ENCODE measurements around the gene MGRN1.

The MGRN1 gene

DNA sequence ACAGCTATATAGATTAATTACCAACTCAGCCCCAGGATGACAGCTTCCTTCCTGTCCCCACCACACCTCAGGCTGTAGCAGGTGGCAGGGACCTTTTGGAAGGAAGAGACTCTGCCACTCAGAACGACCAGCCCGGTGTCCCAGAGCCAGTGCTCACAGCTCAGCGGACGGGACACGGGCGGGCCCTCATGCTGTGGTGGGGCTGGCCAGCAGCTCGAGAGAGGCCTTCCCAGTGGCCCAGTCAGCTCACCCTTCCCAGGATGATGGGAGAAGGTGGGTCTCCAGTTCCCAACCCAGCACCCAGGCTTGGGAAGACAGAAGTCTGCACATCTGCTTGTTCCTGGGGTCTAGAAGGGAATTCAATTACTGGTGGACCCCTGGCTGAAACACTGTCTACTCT lies 79.3 kb downstream of the MGRN1 start:
- no peak overlapping the region for H3K4me3 ChIP-seq (replicated peaks; ENCODE audit: low read depth, low read length)
- DNase-seq (ENCODE audit: low read depth) = no peak
- no peak for TF ChIP-seq CTCF (IDR thresholded peaks at IDR 0.05; ENCODE audit: low read length, missing control alignments)

- TF ChIP-seq CTCF (IDR thresholded peaks at IDR 0.05; ENCODE audit: low read length, missing control alignments) = no peak
- no peak for DNase-seq (ENCODE audit: low read depth)
- no peak overlapping the region for H3K4me3 ChIP-seq (replicated peaks; ENCODE audit: low read depth, low read length)
Measured at GRCh38 chr16:4704491-4704890, 79.9 kb downstream of the MGRN1 start.

- H3K4me3 ChIP-seq (replicated peaks; ENCODE audit: low read depth, low read length) = no peak overlapping the region
- no peak for TF ChIP-seq CTCF (IDR thresholded peaks at IDR 0.05; ENCODE audit: low read length, missing control alignments)
Measured at GRCh38 chr16:4704913-4705312, 80.3 kb downstream of the MGRN1 start.

GRCh38 chr16:4706871-4707270 lies 82.2 kb downstream of the MGRN1 start:
- no peak overlapping the region for H3K4me3 ChIP-seq (replicated peaks; ENCODE audit: low read depth, low read length)
- DNase-seq (ENCODE audit: low read depth) = no peak

More at GRCh38 chr16:4704913-4705312, 80.3 kb downstream of the MGRN1 start:
- no peak for DNase-seq (ENCODE audit: low read depth)

DNA sequence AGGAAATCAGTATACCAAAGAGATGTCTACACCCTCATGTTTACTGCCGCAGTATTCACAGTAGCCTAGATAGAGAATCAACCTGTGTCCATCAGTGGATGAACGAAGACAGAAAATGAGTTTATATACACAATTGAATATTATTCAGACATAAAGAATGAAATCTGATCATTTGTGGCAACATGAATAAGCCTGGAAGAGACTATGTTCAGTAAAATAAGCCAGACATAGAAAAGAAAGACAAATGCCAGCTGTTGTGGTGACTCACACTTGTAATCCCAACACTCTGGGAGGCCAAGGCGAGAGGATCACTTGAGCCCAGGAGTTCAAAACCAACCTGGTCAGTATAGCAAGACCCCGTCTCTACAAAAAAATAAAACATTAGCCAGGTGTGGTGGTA lies 84.9 kb downstream of the MGRN1 start:
- H3K4me3 ChIP-seq (replicated peaks; ENCODE audit: low read depth, low read length) = no peak overlapping the region
- no peak for DNase-seq (ENCODE audit: low read depth)
- no peak for TF ChIP-seq CTCF (IDR thresholded peaks at IDR 0.05; ENCODE audit: low read length, missing control alignments)

More at GRCh38 chr16:4706871-4707270, 82.2 kb downstream of the MGRN1 start:
- no peak for TF ChIP-seq CTCF (IDR thresholded peaks at IDR 0.05; ENCODE audit: low read length, missing control alignments)

DNA sequence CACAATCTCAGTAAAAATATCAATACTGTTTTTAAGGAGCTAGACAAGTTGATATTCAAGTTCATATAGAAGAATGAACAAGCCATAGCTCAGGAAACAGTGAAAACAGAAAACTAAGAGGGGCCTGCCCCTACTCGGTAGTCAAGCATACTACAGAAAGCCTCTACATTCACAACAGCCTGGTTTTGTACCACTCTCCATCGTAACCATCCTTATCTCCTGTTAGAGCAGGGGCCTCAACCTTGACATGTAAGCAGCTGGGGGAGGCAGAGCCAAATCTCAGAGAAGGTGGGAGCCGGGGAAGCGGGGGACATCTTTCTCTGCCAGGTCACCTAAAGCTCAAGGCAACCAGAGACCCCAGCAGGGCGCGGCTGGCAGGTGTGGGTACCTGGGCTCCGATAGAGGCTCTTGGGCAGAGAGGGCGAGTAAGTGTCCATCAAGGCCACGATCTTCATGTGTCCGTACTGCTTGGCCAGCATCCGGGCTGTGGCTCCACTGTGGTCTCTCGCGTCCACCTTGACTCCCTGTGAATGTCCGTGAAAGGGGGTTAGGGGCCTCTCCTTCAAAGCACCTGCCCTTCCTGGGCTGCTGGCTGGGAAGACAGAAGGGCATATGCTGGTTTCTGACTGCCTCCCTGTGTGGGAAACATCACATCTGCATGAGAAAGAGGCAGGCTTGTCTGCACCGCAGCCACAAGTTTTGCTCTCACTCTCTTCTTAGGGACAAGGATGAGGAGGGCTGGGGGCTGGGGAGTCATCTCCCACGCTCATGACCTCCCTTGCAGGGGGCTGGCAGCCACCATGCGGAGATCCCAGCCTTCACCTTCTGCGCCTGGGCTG lies 89.3 kb downstream of the MGRN1 start:
- no peak for DNase-seq (ENCODE audit: low read depth)
- no peak overlapping the region for H3K4me3 ChIP-seq (replicated peaks; ENCODE audit: low read depth, low read length)
- TF ChIP-seq CTCF (IDR thresholded peaks at IDR 0.05; ENCODE audit: low read length, missing control alignments) = no peak

GRCh38 chr16:4714996-4715395 lies 90.4 kb downstream of the MGRN1 start:
- no peak for TF ChIP-seq CTCF (IDR thresholded peaks at IDR 0.05; ENCODE audit: low read length, missing control alignments)
- no peak overlapping the region for H3K4me3 ChIP-seq (replicated peaks; ENCODE audit: low read depth, low read length)
- DNase-seq (ENCODE audit: low read depth) = no peak

All from fibroblast of pulmonary artery (primary cell).